ENCODE results near the gene PRKCA.

Gene PRKCA

DNA sequence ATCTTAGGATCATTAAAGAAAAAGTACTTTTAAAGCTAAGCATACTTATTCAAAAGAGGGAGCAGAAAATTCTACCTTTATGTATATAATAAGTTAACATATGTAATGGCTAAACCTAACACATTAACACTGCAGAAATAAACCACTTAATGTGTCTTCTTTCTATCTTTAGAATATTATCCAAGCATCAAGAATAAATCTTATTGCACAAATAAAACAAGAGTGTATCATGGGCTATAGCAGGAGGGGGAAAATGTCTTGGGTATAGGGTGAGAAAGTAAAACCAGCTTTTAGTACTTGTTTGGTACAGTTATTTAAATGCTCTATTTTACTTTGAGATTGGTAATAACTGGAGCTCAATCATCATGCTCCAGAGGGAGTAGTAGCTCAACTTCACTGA, 10.9 kb downstream of the PRKCA start:
- no peak overlapping the region for H3K14ac ChIP-seq (ENCODE audit: low read length)
- H3K27me3 ChIP-seq (ENCODE audit: control insufficient read depth in 3 of 3, insufficient read depth in 3 of 3, low read depth in 1 of 3, low read length in 3 of 3), result no peaks in the 10 kb centered on the region
- H4K91ac ChIP-seq (ENCODE audit: low read depth, low read length, poor library complexity), result no peak overlapping the region
- H3K23ac ChIP-seq (ENCODE audit: low read depth, low read length, poor library complexity), result no peak overlapping the region
- H3K27ac ChIP-seq (replicated peaks; ENCODE audit: low read length), result no peak overlapping the region
- H3K4me1 ChIP-seq (ENCODE audit: control insufficient read depth in 2 of 2, insufficient read depth in 1 of 2, low read depth in 1 of 2, low read length in 2 of 2), result peaks cover 0 to 3% of the 10 kb centered on the region in 2 donors
- no peak overlapping the region for H3K9ac ChIP-seq (ENCODE audit: low read depth, low read length, poor library complexity)
- H4K8ac ChIP-seq (ENCODE audit: low read depth, low read length), result no peak overlapping the region
- H2BK120ac ChIP-seq (ENCODE audit: low read depth, low read length), result no peak overlapping the region
- DNase-seq (ENCODE audit: low spot score), result no peak
- H3K18ac ChIP-seq (ENCODE audit: low read length), result no peak overlapping the region
- no peak overlapping the region for H3K4me2 ChIP-seq (ENCODE audit: insufficient read depth, low read length, poor library complexity, severe bottlenecking)
- H2AFZ ChIP-seq (ENCODE audit: low read length), result no peak overlapping the region
- H3K4me3 ChIP-seq (ENCODE audit: low read length in 2 of 2), result no peak overlapping the region
- H2BK12ac ChIP-seq (ENCODE audit: low read length), result no peak overlapping the region
- no peak overlapping the region for H2BK5ac ChIP-seq (ENCODE audit: low read length)
- no peak overlapping the region for H2BK15ac ChIP-seq (ENCODE audit: low read length)
- no peaks in the 10 kb centered on the region for H3K79me1 ChIP-seq (ENCODE audit: low read depth, low read length)
- no peaks in the 10 kb centered on the region for H3K9me3 ChIP-seq (replicated peaks in 1 of 2; ENCODE audit: control insufficient read depth in 2 of 2, insufficient read depth in 1 of 2, low read depth in 1 of 2, low read length in 2 of 2)
- no peak overlapping the region for H2AK5ac ChIP-seq (ENCODE audit: low read depth, low read length)
- peaks cover 0 to 4% of the 10 kb centered on the region in 2 donors for H3K36me3 ChIP-seq (replicated peaks in 1 of 2; ENCODE audit: control insufficient read depth in 2 of 2, insufficient read depth in 2 of 2, low read length in 2 of 2)
- no peak overlapping the region for H3K4ac ChIP-seq (ENCODE audit: low read length)

DNA sequence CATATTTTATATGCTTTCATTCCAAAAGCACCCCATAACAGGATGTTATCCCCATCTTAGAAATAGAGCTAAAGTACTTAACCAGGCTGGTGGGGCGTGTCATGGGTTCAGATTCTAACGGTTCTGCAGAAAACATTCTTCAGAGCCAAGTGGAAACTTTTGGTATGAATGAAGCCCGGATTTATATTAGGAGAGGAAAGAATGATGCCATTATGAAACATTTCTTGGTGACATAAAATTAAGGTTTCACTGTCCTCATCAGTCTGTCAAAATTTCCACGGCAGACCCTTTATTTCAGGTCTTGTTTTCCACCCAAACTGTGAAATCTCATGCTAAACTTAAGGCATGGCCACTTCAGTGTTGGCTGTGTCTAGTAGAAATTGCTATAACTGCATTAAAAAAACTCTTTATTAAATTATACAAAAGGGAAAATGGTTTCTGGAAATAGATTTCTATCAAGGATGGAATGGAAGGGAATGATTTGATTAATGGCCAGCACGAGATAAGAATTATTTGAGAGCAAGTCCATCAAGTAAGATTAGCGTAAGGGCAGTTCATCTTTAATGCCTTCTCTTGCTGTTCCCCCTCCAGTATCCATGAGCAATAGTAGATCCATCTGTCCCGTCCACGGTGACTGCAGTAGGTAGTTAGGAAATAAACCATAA, 11.7 kb downstream of the PRKCA start:
- H2BK120ac ChIP-seq (ENCODE audit: low read depth, low read length), result no peak overlapping the region
- WGBS, 2 donors (ENCODE audit: extremely low coverage in 2 of 2, insufficient read length in 2 of 2, insufficient replicate concordance in 1 of 2), result no CpG with 5 or more reads among the region's 8 CpGs
- no peaks in the 10 kb centered on the region for H3K36me3 ChIP-seq (replicated peaks in 1 of 2; ENCODE audit: control insufficient read depth in 2 of 2, insufficient read depth in 2 of 2, low read length in 2 of 2)
- no peak for DNase-seq (ENCODE audit: low spot score)
- H3K4me2 ChIP-seq (ENCODE audit: insufficient read depth, low read length, poor library complexity, severe bottlenecking), result no peak overlapping the region
- H3K27me3 ChIP-seq (ENCODE audit: control insufficient read depth in 3 of 3, insufficient read depth in 3 of 3, low read depth in 1 of 3, low read length in 3 of 3), result no peaks in the 10 kb centered on the region
- H3K9ac ChIP-seq (ENCODE audit: low read depth, low read length, poor library complexity), result no peak overlapping the region
- no peak overlapping the region for H3K4ac ChIP-seq (ENCODE audit: low read length)
- H4K91ac ChIP-seq (ENCODE audit: low read depth, low read length, poor library complexity), result no peak overlapping the region
- H3K4me1 ChIP-seq (ENCODE audit: control insufficient read depth in 2 of 2, insufficient read depth in 1 of 2, low read depth in 1 of 2, low read length in 2 of 2), result peaks cover 0 to 3% of the 10 kb centered on the region in 2 donors
- H2AK5ac ChIP-seq (ENCODE audit: low read depth, low read length), result no peak overlapping the region
- no peaks in the 10 kb centered on the region for H3K9me3 ChIP-seq (replicated peaks in 1 of 2; ENCODE audit: control insufficient read depth in 2 of 2, insufficient read depth in 1 of 2, low read depth in 1 of 2, low read length in 2 of 2)
- H3K14ac ChIP-seq (ENCODE audit: low read length), result no peak overlapping the region
- H3K79me1 ChIP-seq (ENCODE audit: low read depth, low read length), result no peaks in the 10 kb centered on the region
- no peak overlapping the region for H2BK5ac ChIP-seq (ENCODE audit: low read length)
- H3K27ac ChIP-seq (replicated peaks; ENCODE audit: low read length), result no peak overlapping the region
- H2BK15ac ChIP-seq (ENCODE audit: low read length), result no peak overlapping the region
- no peak overlapping the region for H4K8ac ChIP-seq (ENCODE audit: low read depth, low read length)
- H3K18ac ChIP-seq (ENCODE audit: low read length), result no peak overlapping the region
- H2AFZ ChIP-seq (ENCODE audit: low read length), result no peak overlapping the region
- no peak overlapping the region for H2BK12ac ChIP-seq (ENCODE audit: low read length)
- H3K23ac ChIP-seq (ENCODE audit: low read depth, low read length, poor library complexity), result no peak overlapping the region
- no peak overlapping the region for H3K4me3 ChIP-seq (ENCODE audit: low read length in 2 of 2)

DNA sequence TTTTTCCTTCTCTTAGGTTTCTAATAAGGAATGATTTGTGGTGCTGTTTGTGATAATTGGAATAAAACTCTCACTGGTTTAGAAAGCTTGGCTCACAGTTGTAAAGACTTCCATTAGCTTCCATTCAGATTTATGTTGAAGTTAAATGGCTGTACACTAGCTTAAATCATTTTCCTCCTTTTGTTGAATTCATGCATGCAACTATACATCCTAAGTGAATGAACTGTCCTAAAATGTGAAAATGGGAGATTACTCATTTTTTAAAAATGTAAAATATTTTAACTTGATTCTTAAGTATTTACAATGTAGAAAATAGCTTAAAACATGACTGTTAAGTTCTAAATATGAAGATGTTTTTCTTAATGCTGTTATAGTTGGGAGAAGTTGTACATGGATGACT, 15.2 kb downstream of the PRKCA start:
- no peak overlapping the region for H3K4me3 ChIP-seq (ENCODE audit: low read length in 2 of 2)
- H3K4ac ChIP-seq (ENCODE audit: low read length), result no peak overlapping the region
- no peak overlapping the region for H2AK5ac ChIP-seq (ENCODE audit: low read depth, low read length)
- H2AFZ ChIP-seq (ENCODE audit: low read length), result no peak overlapping the region
- H2BK120ac ChIP-seq (ENCODE audit: low read depth, low read length), result no peak overlapping the region
- H3K27me3 ChIP-seq (ENCODE audit: control insufficient read depth in 3 of 3, insufficient read depth in 3 of 3, low read depth in 1 of 3, low read length in 3 of 3), result no peaks in the 10 kb centered on the region
- H2BK5ac ChIP-seq (ENCODE audit: low read length), result no peak overlapping the region
- no peak overlapping the region for H2BK12ac ChIP-seq (ENCODE audit: low read length)
- no peaks in the 10 kb centered on the region for H3K79me1 ChIP-seq (ENCODE audit: low read depth, low read length)
- H3K9ac ChIP-seq (ENCODE audit: low read depth, low read length, poor library complexity), result no peak overlapping the region
- no peak overlapping the region for H3K14ac ChIP-seq (ENCODE audit: low read length)
- no peak overlapping the region for H3K23ac ChIP-seq (ENCODE audit: low read depth, low read length, poor library complexity)
- peaks cover 3 to 13% of the 10 kb centered on the region in 2 donors for H3K9me3 ChIP-seq (replicated peaks in 1 of 2; ENCODE audit: control insufficient read depth in 2 of 2, insufficient read depth in 1 of 2, low read depth in 1 of 2, low read length in 2 of 2)
- H3K36me3 ChIP-seq (replicated peaks in 1 of 2; ENCODE audit: control insufficient read depth in 2 of 2, insufficient read depth in 2 of 2, low read length in 2 of 2), result no peaks in the 10 kb centered on the region
- no peaks in the 10 kb centered on the region for H3K4me1 ChIP-seq (ENCODE audit: control insufficient read depth in 2 of 2, insufficient read depth in 1 of 2, low read depth in 1 of 2, low read length in 2 of 2)
- H4K8ac ChIP-seq (ENCODE audit: low read depth, low read length), result no peak overlapping the region
- DNase-seq (ENCODE audit: low spot score), result no peak
- H2BK15ac ChIP-seq (ENCODE audit: low read length), result no peak overlapping the region
- H3K27ac ChIP-seq (replicated peaks; ENCODE audit: low read length), result no peak overlapping the region
- no peak overlapping the region for H4K91ac ChIP-seq (ENCODE audit: low read depth, low read length, poor library complexity)
- H3K18ac ChIP-seq (ENCODE audit: low read length), result no peak overlapping the region
- H3K4me2 ChIP-seq (ENCODE audit: insufficient read depth, low read length, poor library complexity, severe bottlenecking), result no peak overlapping the region

GRCh38 chr17:66319226-66319625, 16.8 kb downstream of the PRKCA start:
- WGBS, 2 donors (ENCODE audit: extremely low coverage in 2 of 2, insufficient read length in 2 of 2, insufficient replicate concordance in 1 of 2), result no CpG with 5 or more reads among the region's 4 CpGs

More at GRCh38 chr17:66319226-66319625, 16.8 kb downstream of the PRKCA start:
- H3K9me3 ChIP-seq (replicated peaks in 1 of 2; ENCODE audit: control insufficient read depth in 2 of 2, insufficient read depth in 1 of 2, low read depth in 1 of 2, low read length in 2 of 2), result peaks cover 3 to 15% of the 10 kb centered on the region in 2 donors
- no peak overlapping the region for H3K4me3 ChIP-seq (ENCODE audit: low read length in 2 of 2)
- no peaks in the 10 kb centered on the region for H3K36me3 ChIP-seq (replicated peaks in 1 of 2; ENCODE audit: control insufficient read depth in 2 of 2, insufficient read depth in 2 of 2, low read length in 2 of 2)
- no peak overlapping the region for H2BK5ac ChIP-seq (ENCODE audit: low read length)
- H2AFZ ChIP-seq (ENCODE audit: low read length), result no peak overlapping the region
- no peak overlapping the region for H4K8ac ChIP-seq (ENCODE audit: low read depth, low read length)
- H2BK12ac ChIP-seq (ENCODE audit: low read length), result no peak overlapping the region
- no peak overlapping the region for H3K9ac ChIP-seq (ENCODE audit: low read depth, low read length, poor library complexity)
- no peaks in the 10 kb centered on the region for H3K4me1 ChIP-seq (ENCODE audit: control insufficient read depth in 2 of 2, insufficient read depth in 1 of 2, low read depth in 1 of 2, low read length in 2 of 2)
- DNase-seq (ENCODE audit: low spot score), result no peak
- H2BK15ac ChIP-seq (ENCODE audit: low read length), result no peak overlapping the region
- no peak overlapping the region for H3K23ac ChIP-seq (ENCODE audit: low read depth, low read length, poor library complexity)
- H3K4ac ChIP-seq (ENCODE audit: low read length), result no peak overlapping the region
- H2AK5ac ChIP-seq (ENCODE audit: low read depth, low read length), result no peak overlapping the region
- no peaks in the 10 kb centered on the region for H3K79me1 ChIP-seq (ENCODE audit: low read depth, low read length)
- no peak overlapping the region for H2BK120ac ChIP-seq (ENCODE audit: low read depth, low read length)
- no peak overlapping the region for H3K14ac ChIP-seq (ENCODE audit: low read length)
- no peak overlapping the region for H3K4me2 ChIP-seq (ENCODE audit: insufficient read depth, low read length, poor library complexity, severe bottlenecking)
- no peaks in the 10 kb centered on the region for H3K27me3 ChIP-seq (ENCODE audit: control insufficient read depth in 3 of 3, insufficient read depth in 3 of 3, low read depth in 1 of 3, low read length in 3 of 3)
- no peak overlapping the region for H3K18ac ChIP-seq (ENCODE audit: low read length)
- no peak overlapping the region for H4K91ac ChIP-seq (ENCODE audit: low read depth, low read length, poor library complexity)
- no peak overlapping the region for H3K27ac ChIP-seq (replicated peaks; ENCODE audit: low read length)

Data from neuronal stem cell (in vitro differentiated cells).